ENCODE results near the gene MIEN1.
"Not testable (repeated sequence)": the region's sequence is repeated elsewhere in the genome, so short reads cannot be mapped to it uniquely, and the experiment has no call there.

MIEN1 gene

GRCh38 chr17:39737760-39738567 is 7.6 kb upstream of the MIEN1 start, which contains the start of gene GRB7:
TSS of gene GRB7 (plus strand) at chr17:39737938. CDS start at chr17:39742302, 4,364 bp downstream.
- peak; percentile 37 for ATAC-seq
- H3K36me3 Mint-ChIP-seq = no peaks in the 10 kb centered on the region
- H3K27me3 Mint-ChIP-seq = peaks cover 57% of the 10 kb centered on the region
- no peaks in the 10 kb centered on the region for H3K9me3 Mint-ChIP-seq
- peaks cover 34% of the 10 kb centered on the region for H3K4me1 Mint-ChIP-seq
- peak within 1 kb of the TSS; percentile 78 for H3K4me3 Mint-ChIP-seq
- H3K27ac Mint-ChIP-seq = peak within 1 kb of the TSS; percentile 74

GRCh38 chr17:39737206-39737759 is 7.0 kb upstream of the MIEN1 start:
- peaks cover 34% of the 10 kb centered on the region for H3K4me1 Mint-ChIP-seq
- no peaks in the 10 kb centered on the region for H3K9me3 Mint-ChIP-seq
- no peak for ATAC-seq
- H3K4me3 Mint-ChIP-seq = peak overlapping the region; percentile 30
- no peak overlapping the region for H3K27ac Mint-ChIP-seq
- H3K27me3 Mint-ChIP-seq = peaks cover 50% of the 10 kb centered on the region
- H3K36me3 Mint-ChIP-seq = no peaks in the 10 kb centered on the region

DNA sequence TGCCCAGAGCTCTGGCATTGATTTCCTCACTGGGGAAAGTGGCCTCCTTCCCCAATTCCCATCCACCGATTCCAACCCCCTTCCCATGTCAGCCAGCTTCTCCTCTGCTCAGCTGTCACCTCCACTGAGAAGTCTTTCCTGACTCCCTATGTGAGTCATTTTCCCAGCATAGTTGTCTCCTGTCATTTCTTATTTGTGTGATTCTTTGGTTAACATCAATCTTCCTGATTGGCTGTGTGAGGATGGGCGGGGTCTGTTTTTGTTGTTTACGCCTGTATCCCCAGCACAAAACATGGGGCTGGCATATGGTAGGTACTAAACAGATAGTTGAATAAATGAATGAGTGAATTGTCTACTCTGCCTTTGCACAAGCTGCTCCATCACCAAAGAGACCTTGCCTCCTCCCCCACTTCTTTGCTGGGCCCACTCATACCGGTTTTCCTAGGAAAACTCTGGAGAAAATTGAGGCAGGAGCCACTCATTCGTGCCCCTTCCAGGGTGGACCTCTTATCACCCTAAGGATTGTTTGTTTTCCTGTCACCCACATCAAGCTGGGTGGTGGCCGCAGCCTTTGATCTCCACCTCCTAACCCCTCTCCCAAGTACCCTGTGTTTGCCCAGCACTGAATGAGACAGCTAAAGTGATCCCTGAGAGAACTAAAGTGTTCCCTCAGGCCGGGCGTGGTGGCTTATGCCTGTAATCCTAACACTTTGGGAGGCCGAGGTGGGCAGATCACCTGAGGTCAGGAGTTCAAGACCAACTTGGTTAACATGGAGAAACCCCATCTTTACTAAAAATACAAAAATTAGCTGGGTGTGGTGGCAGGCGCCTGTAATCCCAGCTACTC is 6.2 kb upstream of the MIEN1 start:
- no peaks in the 10 kb centered on the region for H3K9me3 Mint-ChIP-seq
- no peak overlapping the region for H3K27ac Mint-ChIP-seq
- H3K27me3 Mint-ChIP-seq = peaks cover 42% of the 10 kb centered on the region
- H3K36me3 Mint-ChIP-seq = no peaks in the 10 kb centered on the region
- H3K4me3 Mint-ChIP-seq = no peak overlapping the region
- H3K4me1 Mint-ChIP-seq = peaks cover 34% of the 10 kb centered on the region
- no peak for ATAC-seq

- no peak overlapping the region for H3K27ac Mint-ChIP-seq
- H3K9me3 Mint-ChIP-seq = no peaks in the 10 kb centered on the region
- no peak overlapping the region for H3K4me3 Mint-ChIP-seq
- no peak for ATAC-seq
- no peaks in the 10 kb centered on the region for H3K36me3 Mint-ChIP-seq
- peaks cover 36% of the 10 kb centered on the region for H3K27me3 Mint-ChIP-seq
- peaks cover 33% of the 10 kb centered on the region for H3K4me1 Mint-ChIP-seq
These were observed 5.5 kb upstream of the MIEN1 start for GRCh38 chr17:39735882-39736281.

- peaks cover 3% of the 10 kb centered on the region for H3K27me3 Mint-ChIP-seq
- H3K4me1 Mint-ChIP-seq = peaks cover 23% of the 10 kb centered on the region
- no peak for ATAC-seq
- H3K27ac Mint-ChIP-seq = no peak overlapping the region
- no peaks in the 10 kb centered on the region for H3K9me3 Mint-ChIP-seq
- H3K36me3 Mint-ChIP-seq = peaks cover 16% of the 10 kb centered on the region
- no peak overlapping the region for H3K4me3 Mint-ChIP-seq
These were observed 2.3 kb upstream of the MIEN1 start for GRCh38 chr17:39732586-39732985.

- H3K36me3 Mint-ChIP-seq = peaks cover 42% of the 10 kb centered on the region
- H3K27ac Mint-ChIP-seq = peak overlapping the region; percentile 86
- peak overlapping the region; percentile 89 for H3K4me3 Mint-ChIP-seq
- no peak for ATAC-seq
- H3K9me3 Mint-ChIP-seq = no peaks in the 10 kb centered on the region
- H3K27me3 Mint-ChIP-seq = no peaks in the 10 kb centered on the region
- peaks cover 40% of the 10 kb centered on the region for H3K4me1 Mint-ChIP-seq
These were observed 966 bp downstream of the MIEN1 start for GRCh38 chr17:39729280-39729851.

- Mint-ChIP-seq H3K4me1 (peaks cover 40% of the 10 kb centered on the region), H3K9me3 (no peaks in the 10 kb centered on the region), H3K27me3 (no peaks in the 10 kb centered on the region), H3K27ac (no peak overlapping the region), H3K4me3 (no peak overlapping the region), H3K36me3 (peaks cover 42% of the 10 kb centered on the region)
- no peak for ATAC-seq
These were observed 2.8 kb downstream of the MIEN1 start for GRCh38 chr17:39727556-39727955.

GRCh38 chr17:39726617-39727016 is 3.7 kb downstream of the MIEN1 start:
- H3K27ac Mint-ChIP-seq = peak overlapping the region; percentile 14

GRCh38 chr17:39725923-39726322 is 4.4 kb downstream of the MIEN1 start:
- not testable (repeated sequence) for H3K9me3 Mint-ChIP-seq, ATAC-seq, H3K27me3 Mint-ChIP-seq, H3K4me3 Mint-ChIP-seq
- peaks cover 42% of the 10 kb centered on the region for H3K36me3 Mint-ChIP-seq
- H3K27ac Mint-ChIP-seq = peak overlapping the region; percentile 14
- H3K4me1 Mint-ChIP-seq = peaks cover 40% of the 10 kb centered on the region

More at GRCh38 chr17:39726617-39727016, 3.7 kb downstream of the MIEN1 start:
- Mint-ChIP-seq H3K27me3 (no peaks in the 10 kb centered on the region), H3K4me3 (no peak overlapping the region), H3K9me3 (no peaks in the 10 kb centered on the region), H3K4me1 (peaks cover 40% of the 10 kb centered on the region), H3K36me3 (peaks cover 42% of the 10 kb centered on the region)
- ATAC-seq = no peak

DNA sequence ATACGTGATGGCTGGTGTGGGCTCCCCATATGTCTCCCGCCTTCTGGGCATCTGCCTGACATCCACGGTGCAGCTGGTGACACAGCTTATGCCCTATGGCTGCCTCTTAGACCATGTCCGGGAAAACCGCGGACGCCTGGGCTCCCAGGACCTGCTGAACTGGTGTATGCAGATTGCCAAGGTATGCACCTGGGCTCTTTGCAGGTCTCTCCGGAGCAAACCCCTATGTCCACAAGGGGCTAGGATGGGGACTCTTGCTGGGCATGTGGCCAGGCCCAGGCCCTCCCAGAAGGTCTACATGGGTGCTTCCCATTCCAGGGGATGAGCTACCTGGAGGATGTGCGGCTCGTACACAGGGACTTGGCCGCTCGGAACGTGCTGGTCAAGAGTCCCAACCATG is 5.6 kb downstream of the MIEN1 start:
- no peak for ATAC-seq
- no peaks in the 10 kb centered on the region for H3K9me3 Mint-ChIP-seq
- H3K27me3 Mint-ChIP-seq = no peaks in the 10 kb centered on the region
- H3K4me1 Mint-ChIP-seq = peaks cover 41% of the 10 kb centered on the region
- peaks cover 42% of the 10 kb centered on the region for H3K36me3 Mint-ChIP-seq
- H3K27ac Mint-ChIP-seq = no peak overlapping the region
- H3K4me3 Mint-ChIP-seq = no peak overlapping the region

GRCh38 chr17:39722965-39723848 is 7.1 kb downstream of the MIEN1 start:
- Mint-ChIP-seq H3K4me3 (no peak overlapping the region), H3K9me3 (no peaks in the 10 kb centered on the region), H3K4me1 (peaks cover 27% of the 10 kb centered on the region), H3K36me3 (peaks cover 31% of the 10 kb centered on the region), H3K27me3 (no peaks in the 10 kb centered on the region), H3K27ac (no peak overlapping the region)
- ATAC-seq = peak; percentile 28

DNA sequence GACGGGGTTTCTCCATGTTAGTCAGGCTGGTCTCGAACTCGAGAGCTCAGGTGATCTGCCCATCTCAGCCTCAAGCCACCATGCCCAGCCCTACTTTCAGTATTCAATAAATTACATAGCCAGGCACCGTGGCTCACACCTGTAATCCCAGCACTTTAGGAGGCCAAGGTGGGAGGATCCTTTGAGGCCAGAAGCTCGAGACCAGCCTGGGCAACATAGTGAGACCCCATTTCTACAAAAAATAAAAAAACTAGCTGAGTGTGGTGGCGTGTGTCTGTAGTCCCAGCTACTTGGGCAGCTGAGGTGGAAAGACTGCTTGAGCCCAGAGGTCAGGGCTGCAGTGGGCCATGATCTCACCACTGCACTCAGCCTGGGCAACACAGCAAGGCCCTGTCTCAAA is 8.2 kb downstream of the MIEN1 start:
- Mint-ChIP-seq H3K9me3 (no peaks in the 10 kb centered on the region), H3K4me1 (peaks cover 20% of the 10 kb centered on the region), H3K36me3 (peaks cover 21% of the 10 kb centered on the region), H3K27me3 (no peaks in the 10 kb centered on the region), H3K4me3 (no peak overlapping the region), H3K27ac (no peak overlapping the region)
- ATAC-seq = no peak

- Mint-ChIP-seq H3K27me3 (no peaks in the 10 kb centered on the region), H3K9me3 (no peaks in the 10 kb centered on the region), H3K4me1 (peaks cover 6% of the 10 kb centered on the region), H3K27ac (no peak overlapping the region), H3K4me3 (no peak overlapping the region), H3K36me3 (peaks cover under 1% of the 10 kb centered on the region)
- no peak for ATAC-seq
These were observed 10.6 kb downstream of the MIEN1 start for GRCh38 chr17:39719563-39720355.

- Mint-ChIP-seq H3K4me3 (no peak overlapping the region), H3K9me3 (no peaks in the 10 kb centered on the region), H3K4me1 (peaks cover 6% of the 10 kb centered on the region), H3K36me3 (no peaks in the 10 kb centered on the region), H3K27me3 (no peaks in the 10 kb centered on the region), H3K27ac (no peak overlapping the region)
- ATAC-seq = no peak
These were observed 12.7 kb downstream of the MIEN1 start for GRCh38 chr17:39717660-39718059.

All from stimulated activated memory B cell treated with anti-CD40 and anti-IgM and Interleukin-4, amounts not matched to agents 10 μg/mL and 1 μg/mL and 100 μg/mL, for 72 hours (primary cell).